Mesendoderm (in vitro differentiated cells): ENCODE measurements around the gene UBAP2.

Experiments
- DNase-seq: peaks from one replicate; pipeline ENCODE4 v3.0.0; 2013
- H2AK5ac ChIP-seq: 2 replicates; pipeline ENCODE4 v1.6.1; 2013; ENCODE audit warnings: low read length, inconsistent platforms
- H2BK120ac ChIP-seq: 2 replicates; pipeline ENCODE4 v1.6.1; 2013; ENCODE audit warnings: low read depth, mild to moderate bottlenecking, low read length, moderate library complexity, mixed read lengths
- H2BK15ac ChIP-seq: replicated peaks from 2 replicates; pipeline ENCODE4 v1.6.1; 2013; ENCODE audit warnings: low read depth, mild to moderate bottlenecking, moderate library complexity
- H2BK5ac ChIP-seq: 2 replicates; pipeline ENCODE4 v1.6.1; 2013; ENCODE audit warnings: low read length, inconsistent platforms
- H3K18ac ChIP-seq: 2 replicates; pipeline ENCODE4 v1.6.1; 2013; ENCODE audit warnings: mild to moderate bottlenecking, low read length, mixed read lengths
- H3K23ac ChIP-seq: one replicate; pipeline ENCODE4 v1.6.1; 2013; ENCODE audit warnings: low read length
- H3K27ac ChIP-seq: 2 replicates; pipeline ENCODE4 v1.5.1; 2013; ENCODE audit warnings: low read depth, mild to moderate bottlenecking, inconsistent platforms, low read length, moderate library complexity
- H3K27me3 ChIP-seq: 2 replicates; pipeline ENCODE4 v1.6.1; 2013; ENCODE audit warnings: low read length, control low read depth, mild to moderate bottlenecking, inconsistent platforms; ENCODE audit not compliant: insufficient read depth, poor library complexity
- H3K36me3 ChIP-seq: 2 replicates; pipeline ENCODE4 v1.6.1; 2013; ENCODE audit warnings: low read length, inconsistent platforms; ENCODE audit not compliant: control insufficient read depth, insufficient read depth
- H3K4ac ChIP-seq: one replicate; pipeline ENCODE4 v1.6.1; 2013; ENCODE audit warnings: low read depth, mild to moderate bottlenecking, low read length, moderate library complexity
- H3K4me1 ChIP-seq: 2 replicates; pipeline ENCODE4 v1.6.1; 2013; ENCODE audit warnings: low read depth, low read length, inconsistent platforms; ENCODE audit not compliant: control insufficient read depth
- H3K4me2 ChIP-seq: 2 replicates; pipeline ENCODE4 v1.6.1; 2013; ENCODE audit warnings: low read length
- H3K4me3 ChIP-seq: 2 replicates; pipeline ENCODE4 v1.5.1; 2013; ENCODE audit warnings: mild to moderate bottlenecking, low read length
- H3K56ac ChIP-seq: one replicate; pipeline ENCODE4 v1.6.1; 2013; ENCODE audit warnings: low read length
- H3K79me1 ChIP-seq: 2 replicates; pipeline ENCODE4 v1.6.1; 2013; ENCODE audit warnings: low read length, inconsistent platforms
- H3K79me2 ChIP-seq: 2 replicates; pipeline ENCODE4 v1.6.1; 2013; ENCODE audit warnings: mild to moderate bottlenecking, low read length; ENCODE audit not compliant: control insufficient read depth, insufficient read depth
- H3K9ac ChIP-seq: 2 replicates; pipeline ENCODE4 v1.6.1; 2013; ENCODE audit warnings: low read length, inconsistent platforms
- H4K5ac ChIP-seq: one replicate; pipeline ENCODE4 v1.6.1; 2013; ENCODE audit warnings: low read length
- H4K8ac ChIP-seq: one replicate; pipeline ENCODE4 v1.6.1; 2013; ENCODE audit warnings: low read depth, mild to moderate bottlenecking, control low read depth, low read length, moderate library complexity
- WGBS: extraction: QIAGEN DNeasy Blood & Tissue Kit; methylation state at CpG from one replicate; pipeline ENCODE4 v1.1.7; 2013; ENCODE audit warnings: low lambda C conversion rate, missing lambda C conversion rate; ENCODE audit not compliant: insufficient coverage; ENCODE audit errors: extremely low coverage; 5-methylcytosine and 5-hydroxymethylcytosine counted together

The UBAP2 gene

GRCh38 chr9:33908749-33909148 lies 139.9 kb downstream of the UBAP2 start:
- Histone ChIP-seq H3K18ac (no peak overlapping the region), H2BK120ac (no peak overlapping the region), H3K79me1 (peaks cover 10% of the 10 kb centered on the region), H3K23ac (no peak overlapping the region), H3K27ac (no peak overlapping the region), H3K4me1 (no peaks in the 10 kb centered on the region), H3K9ac (no peak overlapping the region), H3K56ac (no peak overlapping the region), H3K27me3 (no peaks in the 10 kb centered on the region), H3K4me2 (no peak overlapping the region), H3K4me3 (no peak overlapping the region), H4K5ac (no peak overlapping the region), H3K79me2 (peaks cover 12% of the 10 kb centered on the region), H2AK5ac (no peak overlapping the region), H2BK15ac (no peak overlapping the region), H2BK5ac (no peak overlapping the region), H3K4ac (no peak overlapping the region), H3K36me3 (no peaks in the 10 kb centered on the region), H4K8ac (no peak overlapping the region)
- DNase-seq: no peak
- WGBS: no CpG with 5 or more reads among the region's 4 CpGs

GRCh38 chr9:33908114-33908513 lies 140.6 kb downstream of the UBAP2 start:
- H3K4me2 ChIP-seq: no peak overlapping the region
- H4K5ac ChIP-seq: no peak overlapping the region
- no peaks in the 10 kb centered on the region for H3K4me1 ChIP-seq
- no peaks in the 10 kb centered on the region for H3K36me3 ChIP-seq
- DNase-seq: peak; percentile 62
- H3K23ac ChIP-seq: no peak overlapping the region
- no CpG with 5 or more reads among the region's 3 CpGs for WGBS
- no peaks in the 10 kb centered on the region for H3K27me3 ChIP-seq
- no peak overlapping the region for H3K4me3 ChIP-seq
- H2BK15ac ChIP-seq: no peak overlapping the region
- peaks cover 12% of the 10 kb centered on the region for H3K79me2 ChIP-seq
- H3K9ac ChIP-seq: no peak overlapping the region
- no peak overlapping the region for H2BK120ac ChIP-seq
- no peak overlapping the region for H4K8ac ChIP-seq
- H3K56ac ChIP-seq: no peak overlapping the region
- no peak overlapping the region for H2BK5ac ChIP-seq
- no peak overlapping the region for H2AK5ac ChIP-seq
- H3K18ac ChIP-seq: no peak overlapping the region
- H3K79me1 ChIP-seq: peaks cover 13% of the 10 kb centered on the region
- H3K4ac ChIP-seq: no peak overlapping the region
- no peak overlapping the region for H3K27ac ChIP-seq

GRCh38 chr9:33907347-33907746 lies 141.3 kb downstream of the UBAP2 start:
- no peak for DNase-seq
- H3K36me3 ChIP-seq: no peaks in the 10 kb centered on the region
- no CpG with 5 or more reads among the region's 4 CpGs for WGBS

GRCh38 chr9:33906769-33907168 lies 141.9 kb downstream of the UBAP2 start:
- H3K27ac ChIP-seq: no peak overlapping the region
- H3K4me3 ChIP-seq: no peak overlapping the region
- H4K8ac ChIP-seq: no peak overlapping the region
- H3K4me1 ChIP-seq: no peaks in the 10 kb centered on the region
- no peak overlapping the region for H3K9ac ChIP-seq
- H3K27me3 ChIP-seq: no peaks in the 10 kb centered on the region
- H2BK5ac ChIP-seq: no peak overlapping the region
- no peak overlapping the region for H2AK5ac ChIP-seq
- WGBS: no CpG with 5 or more reads among the region's 2 CpGs
- peaks cover 13% of the 10 kb centered on the region for H3K79me1 ChIP-seq
- H4K5ac ChIP-seq: no peak overlapping the region
- H3K23ac ChIP-seq: no peak overlapping the region
- H3K79me2 ChIP-seq: peaks cover 12% of the 10 kb centered on the region
- H3K56ac ChIP-seq: no peak overlapping the region
- no peak overlapping the region for H3K4ac ChIP-seq
- no peak overlapping the region for H3K18ac ChIP-seq
- no peak for DNase-seq
- no peak overlapping the region for H2BK15ac ChIP-seq
- no peak overlapping the region for H3K4me2 ChIP-seq
- no peaks in the 10 kb centered on the region for H3K36me3 ChIP-seq
- H2BK120ac ChIP-seq: no peak overlapping the region

More at GRCh38 chr9:33907347-33907746, 141.3 kb downstream of the UBAP2 start:
- no peak overlapping the region for H3K4me3 ChIP-seq
- no peak overlapping the region for H2BK15ac ChIP-seq
- no peak overlapping the region for H2BK5ac ChIP-seq
- H4K5ac ChIP-seq: no peak overlapping the region
- no peak overlapping the region for H3K4me2 ChIP-seq
- no peak overlapping the region for H4K8ac ChIP-seq
- H3K4me1 ChIP-seq: no peaks in the 10 kb centered on the region
- peaks cover 12% of the 10 kb centered on the region for H3K79me2 ChIP-seq
- H3K18ac ChIP-seq: no peak overlapping the region
- no peak overlapping the region for H3K27ac ChIP-seq
- no peak overlapping the region for H3K9ac ChIP-seq
- H3K79me1 ChIP-seq: peaks cover 13% of the 10 kb centered on the region
- no peak overlapping the region for H2AK5ac ChIP-seq
- no peaks in the 10 kb centered on the region for H3K27me3 ChIP-seq
- no peak overlapping the region for H3K4ac ChIP-seq
- no peak overlapping the region for H2BK120ac ChIP-seq
- H3K56ac ChIP-seq: no peak overlapping the region
- H3K23ac ChIP-seq: no peak overlapping the region

- no peak overlapping the region for H2BK5ac ChIP-seq
- no peak overlapping the region for H3K4ac ChIP-seq
- no peak overlapping the region for H3K56ac ChIP-seq
- H3K18ac ChIP-seq: no peak overlapping the region
- no peak overlapping the region for H2BK15ac ChIP-seq
- no peak overlapping the region for H4K8ac ChIP-seq
- no peak overlapping the region for H3K4me3 ChIP-seq
- peaks cover 13% of the 10 kb centered on the region for H3K79me1 ChIP-seq
- no peak overlapping the region for H3K4me2 ChIP-seq
- no peaks in the 10 kb centered on the region for H3K27me3 ChIP-seq
- no peak overlapping the region for H3K27ac ChIP-seq
- H3K79me2 ChIP-seq: peaks cover 12% of the 10 kb centered on the region
- H3K36me3 ChIP-seq: no peaks in the 10 kb centered on the region
- H2AK5ac ChIP-seq: no peak overlapping the region
- H3K9ac ChIP-seq: no peak overlapping the region
- H3K23ac ChIP-seq: no peak overlapping the region
- no peaks in the 10 kb centered on the region for H3K4me1 ChIP-seq
- no peak overlapping the region for H2BK120ac ChIP-seq
- no peak overlapping the region for H4K5ac ChIP-seq
- WGBS: no CpG with 5 or more reads among the region's 1 CpG
- DNase-seq: no peak
These were observed 143.6 kb downstream of the UBAP2 start for GRCh38 chr9:33905137-33905536.

GRCh38 chr9:33903157-33903780 lies 145.4 kb downstream of the UBAP2 start:
- no peak overlapping the region for H4K8ac ChIP-seq
- H3K79me2 ChIP-seq: peaks cover 12% of the 10 kb centered on the region
- no peak overlapping the region for H3K56ac ChIP-seq
- no peak overlapping the region for H3K23ac ChIP-seq
- no peaks in the 10 kb centered on the region for H3K36me3 ChIP-seq
- no peak overlapping the region for H3K4ac ChIP-seq
- WGBS: no CpG with 5 or more reads among the region's 4 CpGs
- H2BK120ac ChIP-seq: no peak overlapping the region
- no peak overlapping the region for H3K27ac ChIP-seq
- no peak overlapping the region for H3K4me3 ChIP-seq
- no peak overlapping the region for H3K9ac ChIP-seq
- H4K5ac ChIP-seq: no peak overlapping the region
- no peak for DNase-seq
- H3K79me1 ChIP-seq: peaks cover 13% of the 10 kb centered on the region
- H2BK5ac ChIP-seq: no peak overlapping the region
- no peak overlapping the region for H3K4me2 ChIP-seq
- no peak overlapping the region for H2AK5ac ChIP-seq
- H3K4me1 ChIP-seq: no peaks in the 10 kb centered on the region
- H2BK15ac ChIP-seq: no peak overlapping the region
- no peak overlapping the region for H3K18ac ChIP-seq
- no peaks in the 10 kb centered on the region for H3K27me3 ChIP-seq
